HG03025 (cell line): Measurements from ENCODE around the gene TTLL9.
"Not testable (repeated sequence)": the region's sequence is repeated elsewhere in the genome, so short reads cannot be mapped to it uniquely, and the experiment has no call there.

ENCODE experiments used
- ATAC-seq: cut with Tn5 transposase; IDR thresholded peaks from one replicate; pipeline ENCODE4 v1.9.1; 2021; ENCODE audit warnings: mild to moderate bottlenecking, moderate library complexity; ENCODE audit not compliant: unreplicated experiment, low FRiP score

Gene TTLL9

GRCh38 chr20:31869942-31870725, at the start of gene TTLL9, which contains the start of gene DUSP15:
Gene TTLL9 (plus strand): TSS chr20:31870634. CDS start chr20:31871127, 493 bp downstream.
Gene DUSP15 (minus strand): TSS chr20:31870527. CDS start chr20:31870337, 190 bp downstream.
- ATAC-seq, result no peak

- no peak for ATAC-seq
Observed at GRCh38 chr20:31821427-31821826, 49.0 kb upstream of the TTLL9 start.

GRCh38 chr20:31822421-31823330, 47.8 kb upstream of the TTLL9 start:
- ATAC-seq, result no peak

- no peak for ATAC-seq
Observed at GRCh38 chr20:31823360-31824124, 46.9 kb upstream of the TTLL9 start.

GRCh38 chr20:31824125-31824485, 46.3 kb upstream of the TTLL9 start:
- ATAC-seq, result no peak

- no peak for ATAC-seq
Observed at GRCh38 chr20:31824554-31825313, 45.7 kb upstream of the TTLL9 start.

- no peak for ATAC-seq
Observed at GRCh38 chr20:31826074-31826473, 44.4 kb upstream of the TTLL9 start.

- no peak for ATAC-seq
Observed at GRCh38 chr20:31827059-31827458, 43.4 kb upstream of the TTLL9 start.

GRCh38 chr20:31828016-31828415, 42.4 kb upstream of the TTLL9 start:
- ATAC-seq, result not testable (repeated sequence)

GRCh38 chr20:31829731-31830130, 40.7 kb upstream of the TTLL9 start:
- ATAC-seq, result no peak

GRCh38 chr20:31830406-31830981, 39.9 kb upstream of the TTLL9 start:
- no peak for ATAC-seq

GRCh38 chr20:31831211-31831610, 39.2 kb upstream of the TTLL9 start:
- no peak for ATAC-seq

GRCh38 chr20:31831771-31832306, 38.6 kb upstream of the TTLL9 start:
- ATAC-seq, result no peak

- ATAC-seq, result no peak
Observed at GRCh38 chr20:31833130-31833930, 37.1 kb upstream of the TTLL9 start.

- no peak for ATAC-seq
Observed at GRCh38 chr20:31833931-31834521, 36.4 kb upstream of the TTLL9 start.

GRCh38 chr20:31835554-31835953, 34.9 kb upstream of the TTLL9 start:
- no peak for ATAC-seq

GRCh38 chr20:31835977-31836852, 34.2 kb upstream of the TTLL9 start:
- ATAC-seq, result no peak
